Ramos (cell line): Measurements from ENCODE around the gene REM2.

Experiments used
- in situ Hi-C: fragments of 300-500 bp; cut with MboI; formaldehyde crosslinking; loops from one replicate; pipeline ENCODE4 v1.14.3; 2022; ENCODE audit warnings: low sequenced_read_pairs; ENCODE audit not compliant: unreplicated experiment

The REM2 gene

GRCh38 chr14:22872033-22872832, 10.8 kb upstream of the REM2 start:
- in situ Hi-C loops: no loop called here

GRCh38 chr14:22872833-22873520, 10.0 kb upstream of the REM2 start:
- in situ Hi-C loops: no loop called here

GRCh38 chr14:22875003-22875747, 7.8 kb upstream of the REM2 start:
- in situ Hi-C loops: no loop called here

GRCh38 chr14:22875748-22876319, 7.2 kb upstream of the REM2 start:
- in situ Hi-C loops: no loop called here

- in situ Hi-C loops: no loop called here
Measured at GRCh38 chr14:22877000-22877501, 6.0 kb upstream of the REM2 start.

- in situ Hi-C loops: no loop called here
Measured at GRCh38 chr14:22878271-22879246, 4.5 kb upstream of the REM2 start.

- in situ Hi-C loops: no loop called here
Measured at GRCh38 chr14:22882064-22882463, 958 bp upstream of the REM2 start.

- in situ Hi-C loops: no loop called here
Measured at GRCh38 chr14:22882529-22883172, 371 bp upstream of the REM2 start.

GRCh38 chr14:22884076-22884737, 1.2 kb downstream of the REM2 start:
- in situ Hi-C loops: no loop called here

GRCh38 chr14:22884738-22885523, 1.9 kb downstream of the REM2 start:
- in situ Hi-C loops: no loop called here

- in situ Hi-C loops: no loop called here
Measured at GRCh38 chr14:22885975-22886374, 3.0 kb downstream of the REM2 start.

- in situ Hi-C loops: no loop called here
Measured at GRCh38 chr14:22886500-22887259, 3.7 kb downstream of the REM2 start.

- in situ Hi-C loops: no loop called here
Measured at GRCh38 chr14:22887260-22887989, 4.4 kb downstream of the REM2 start.

- in situ Hi-C loops: no loop called here
Measured at GRCh38 chr14:22887990-22888378, 5.0 kb downstream of the REM2 start.

- in situ Hi-C loops: no loop called here
Measured at GRCh38 chr14:22888662-22889061, 5.6 kb downstream of the REM2 start.

GRCh38 chr14:22890416-22890815, 7.4 kb downstream of the REM2 start:
- in situ Hi-C loops: no loop called here
